RCC 7860 (cell line): ENCODE measurements around the gene TKFC.
A peak's percentile ranks its signal among the peaks of the same experiment; 100 is the strongest.

Source experiments
- DNase-seq: peaks from one replicate; pipeline ENCODE4 v3.0.0-alpha.2; 2015; ENCODE audit warnings: low spot score
- FAIRE-seq: peaks from 2 replicates; lab custom pipeline; 2012; peaks lifted over from hg19 to GRCh38; lab: Jason Lieb, UNC

TKFC gene, protein sequence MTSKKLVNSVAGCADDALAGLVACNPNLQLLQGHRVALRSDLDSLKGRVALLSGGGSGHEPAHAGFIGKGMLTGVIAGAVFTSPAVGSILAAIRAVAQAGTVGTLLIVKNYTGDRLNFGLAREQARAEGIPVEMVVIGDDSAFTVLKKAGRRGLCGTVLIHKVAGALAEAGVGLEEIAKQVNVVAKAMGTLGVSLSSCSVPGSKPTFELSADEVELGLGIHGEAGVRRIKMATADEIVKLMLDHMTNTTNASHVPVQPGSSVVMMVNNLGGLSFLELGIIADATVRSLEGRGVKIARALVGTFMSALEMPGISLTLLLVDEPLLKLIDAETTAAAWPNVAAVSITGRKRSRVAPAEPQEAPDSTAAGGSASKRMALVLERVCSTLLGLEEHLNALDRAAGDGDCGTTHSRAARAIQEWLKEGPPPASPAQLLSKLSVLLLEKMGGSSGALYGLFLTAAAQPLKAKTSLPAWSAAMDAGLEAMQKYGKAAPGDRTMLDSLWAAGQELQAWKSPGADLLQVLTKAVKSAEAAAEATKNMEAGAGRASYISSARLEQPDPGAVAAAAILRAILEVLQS

GRCh38 chr11:61332797-61333549 is at the start of gene TKFC, which contains the start of gene DDB1:
TKFC (plus strand) TSS chr11:61333228; CDS start chr11:61334729, 1,501 bp downstream.
DDB1 (minus strand) TSS chr11:61333105; CDS start chr11:61332968, 137 bp downstream.
- peak; percentile 71 for DNase-seq
- no peak for FAIRE-seq

- FAIRE-seq (no peak), DNase-seq (no peak)
Measured at GRCh38 chr11:61283613-61284012, 49.4 kb upstream of the TKFC start.

GRCh38 chr11:61287338-61287977 is 45.6 kb upstream of the TKFC start:
- FAIRE-seq = no peak
- DNase-seq = no peak

DNA sequence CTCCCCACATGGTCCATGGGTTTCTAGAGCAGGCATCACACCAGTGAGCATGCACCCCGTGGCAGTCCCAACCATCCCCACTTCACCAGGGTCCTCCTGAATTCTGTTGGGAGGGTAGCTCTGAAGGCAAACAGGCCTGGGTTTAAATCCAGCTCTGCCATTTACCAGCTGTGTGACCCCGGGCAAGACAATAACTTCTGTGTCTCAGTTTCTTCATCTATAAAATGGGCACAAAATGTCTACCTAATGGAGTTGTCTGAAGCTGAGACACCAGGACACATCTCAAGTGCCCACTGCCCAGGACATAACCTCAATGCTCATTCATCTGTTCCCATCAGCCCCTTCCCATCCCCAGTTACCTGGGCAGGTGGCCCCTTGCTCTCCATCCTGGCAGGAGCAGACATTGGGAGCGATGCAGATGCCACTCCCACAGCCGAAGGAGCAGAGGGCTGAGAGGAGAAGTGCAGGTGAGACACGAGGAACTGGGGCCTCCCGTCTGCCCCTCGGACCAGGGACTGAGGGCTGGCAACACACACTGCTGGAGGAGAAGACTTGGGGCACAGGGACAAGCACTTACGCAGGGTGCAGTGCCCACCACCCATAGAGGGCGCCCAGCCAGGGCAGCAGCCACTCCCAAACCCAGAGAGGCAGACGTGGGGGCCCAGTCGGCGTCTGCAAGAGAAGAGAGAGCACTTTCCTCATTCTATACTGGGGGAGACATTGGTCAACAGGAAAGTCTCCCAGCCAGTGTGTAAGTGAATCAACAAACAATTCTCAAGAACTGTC is 41.9 kb upstream of the TKFC start:
- FAIRE-seq (no peak), DNase-seq (no peak)

- DNase-seq (no peak), FAIRE-seq (no peak)
Measured at GRCh38 chr11:61292356-61292755, 40.7 kb upstream of the TKFC start.

DNA sequence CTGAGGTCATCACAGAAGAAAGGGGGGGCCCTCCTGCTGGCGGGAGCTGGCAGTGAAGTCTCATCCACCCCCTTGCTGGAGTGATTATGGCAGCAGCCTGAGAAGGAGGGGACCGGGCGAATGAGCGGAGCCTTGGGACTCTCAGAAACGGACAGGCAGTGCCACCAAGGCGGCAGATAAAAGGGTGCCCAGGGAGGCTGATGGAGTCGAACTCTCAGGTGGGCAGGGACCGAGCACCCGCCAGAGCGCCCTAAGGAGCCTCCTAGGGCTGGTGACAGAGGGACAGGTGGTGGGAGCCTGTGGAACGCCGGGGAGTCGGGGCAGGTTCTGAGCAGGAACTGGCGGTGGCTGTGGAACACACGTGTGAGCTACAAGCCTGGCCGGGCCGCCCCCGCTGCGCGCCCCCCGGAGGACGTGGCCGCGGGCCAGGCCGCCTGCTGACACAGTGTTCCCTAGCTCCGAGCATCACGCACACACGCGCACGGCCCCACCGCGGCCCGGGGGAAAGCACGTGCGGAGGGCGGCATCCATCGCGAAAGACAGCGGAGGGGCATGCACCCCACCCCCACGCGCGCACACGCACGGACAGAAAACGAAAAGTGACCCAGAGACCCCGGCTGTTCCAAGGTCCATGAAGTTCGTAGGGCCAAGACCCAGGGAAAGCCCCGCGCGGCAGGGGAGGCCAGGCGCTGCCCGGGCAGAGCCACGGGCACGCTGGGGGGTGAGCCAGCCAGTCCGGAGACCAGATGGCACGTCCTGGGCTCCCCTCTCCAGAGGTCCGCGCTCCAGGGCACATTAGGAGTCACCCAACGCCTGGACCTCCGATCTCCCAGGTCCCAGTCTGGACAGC is 38.9 kb upstream of the TKFC start:
- FAIRE-seq (no peak), DNase-seq (no peak)

GRCh38 chr11:61294717-61295595 is 38.1 kb upstream of the TKFC start, which contains the start of gene VWCE:
VWCE (minus strand) TSS chr11:61295316; CDS start chr11:61295037, 279 bp downstream.
- DNase-seq (peak; percentile 5), FAIRE-seq (no peak)

GRCh38 chr11:61295596-61295926 is 37.5 kb upstream of the TKFC start:
- FAIRE-seq (no peak), DNase-seq (no peak)

DNA sequence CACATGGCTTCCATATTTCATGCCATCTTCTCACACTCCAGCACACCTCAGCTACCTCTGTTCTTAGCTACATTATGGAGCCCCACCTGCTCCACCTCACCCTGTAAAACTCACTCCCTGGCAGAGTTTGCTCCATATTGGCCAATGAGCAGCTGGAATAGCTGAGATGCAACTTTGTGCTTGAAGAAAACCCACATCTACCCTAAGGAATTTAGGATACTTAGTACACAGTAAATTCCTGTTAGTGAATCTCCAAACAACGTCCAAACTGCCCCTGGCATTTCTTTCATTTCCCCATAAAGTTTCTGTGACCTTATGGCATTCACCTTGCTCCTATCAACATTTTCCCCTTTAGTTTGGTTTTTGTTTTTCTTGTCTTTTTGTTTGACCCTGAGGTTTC is 35.7 kb upstream of the TKFC start:
- FAIRE-seq (no peak), DNase-seq (no peak)

GRCh38 chr11:61297746-61298145 is 35.3 kb upstream of the TKFC start:
- FAIRE-seq (peak; percentile 43), DNase-seq (peak; percentile 71)

DNA sequence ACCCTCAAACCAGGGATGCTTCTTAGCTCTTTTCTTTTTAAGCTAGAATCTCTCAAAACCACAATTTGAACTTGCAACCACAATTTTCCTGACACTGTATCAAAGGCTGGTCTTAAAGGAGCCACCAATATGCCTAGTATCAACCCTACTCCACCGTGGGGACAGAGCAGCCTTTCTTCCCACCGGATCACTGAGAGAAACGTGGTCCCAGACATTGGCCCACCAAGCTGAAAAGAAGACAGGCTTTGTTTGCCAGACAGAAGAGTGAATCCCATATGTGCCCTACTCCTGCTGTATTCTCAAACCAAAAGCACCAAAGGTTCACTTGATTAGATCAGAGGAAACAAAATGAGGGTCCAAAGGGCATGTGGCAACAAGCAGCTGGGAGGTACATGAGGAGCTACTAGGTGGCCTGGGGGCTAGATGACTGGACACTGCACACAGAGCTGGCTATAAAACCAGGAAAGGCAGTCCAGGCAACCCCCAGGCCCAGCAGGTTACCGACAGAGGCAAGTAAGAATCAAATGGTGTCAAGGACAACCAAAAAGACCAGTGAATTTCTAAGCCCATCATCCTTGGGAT is 34.3 kb upstream of the TKFC start:
- FAIRE-seq (no peak), DNase-seq (no peak)

DNA sequence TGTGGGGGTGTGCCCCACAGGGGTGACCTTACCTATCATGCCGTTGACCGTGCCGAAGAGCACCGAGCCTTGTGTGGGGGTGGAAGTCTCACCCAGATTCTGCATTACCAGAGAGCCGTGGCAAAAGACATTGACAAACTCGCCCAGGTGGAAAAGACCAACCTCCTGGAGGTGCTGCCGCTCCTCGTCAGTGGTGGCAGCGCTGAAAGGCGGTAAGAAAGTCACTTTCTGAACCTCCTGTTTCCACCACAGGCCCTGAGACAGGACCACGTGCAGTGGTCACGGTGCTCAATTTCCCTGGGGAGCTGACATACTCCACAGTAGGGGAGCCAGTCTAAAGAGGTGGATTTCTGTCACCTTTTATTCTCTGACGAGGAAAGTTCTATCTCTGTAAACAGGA is 30.5 kb upstream of the TKFC start:
- DNase-seq = no peak
- no peak for FAIRE-seq

DNA sequence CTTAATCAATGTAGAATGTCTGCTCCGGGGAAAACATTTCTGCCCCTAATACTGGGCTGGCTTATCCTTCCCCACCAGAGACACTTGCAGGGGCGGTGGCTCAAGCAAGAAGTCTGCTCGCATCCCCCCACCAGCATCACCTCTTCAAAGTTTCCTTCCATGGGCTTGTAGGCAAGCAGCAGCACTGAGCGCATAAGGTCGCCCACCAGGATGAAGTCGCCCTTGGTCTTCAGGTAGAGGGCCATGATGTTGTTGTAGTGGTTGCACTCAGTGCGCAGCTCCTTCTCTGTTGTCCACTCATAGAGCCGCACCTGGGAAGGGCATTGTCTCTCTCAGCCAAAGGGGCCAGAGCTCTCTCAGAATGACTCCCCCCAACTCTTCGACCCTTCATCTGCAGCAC is 29.3 kb upstream of the TKFC start:
- FAIRE-seq = no peak

GRCh38 chr11:61305417-61305816 is 27.6 kb upstream of the TKFC start:
- FAIRE-seq = no peak
- no peak for DNase-seq

More for the DNA sequence above, 29.3 kb upstream of the TKFC start:
- DNase-seq = no peak

GRCh38 chr11:61306221-61306620 is 26.8 kb upstream of the TKFC start:
- no peak for FAIRE-seq
- DNase-seq = no peak

DNA sequence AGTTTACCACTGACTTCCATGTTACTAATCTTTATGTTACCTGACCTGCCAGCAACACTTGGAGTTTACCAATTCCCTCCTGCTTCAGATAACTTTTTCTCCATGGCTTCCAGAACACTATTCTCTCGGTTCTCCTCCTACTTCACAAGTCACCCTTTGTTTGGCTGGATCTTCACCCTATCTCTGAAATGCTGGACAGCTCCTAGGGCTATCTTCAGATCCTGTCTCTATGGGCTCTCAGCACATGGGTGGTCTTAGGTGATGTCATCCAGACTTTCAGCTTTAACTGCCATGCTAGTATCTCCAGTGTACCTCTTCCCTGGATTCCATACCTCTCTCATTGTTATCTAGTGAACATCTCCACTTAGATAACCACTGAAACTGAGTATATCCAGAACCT is 25.7 kb upstream of the TKFC start:
- DNase-seq = no peak
- FAIRE-seq = no peak

GRCh38 chr11:61309141-61309540 is 23.9 kb upstream of the TKFC start:
- DNase-seq (no peak), FAIRE-seq (no peak)

DNA sequence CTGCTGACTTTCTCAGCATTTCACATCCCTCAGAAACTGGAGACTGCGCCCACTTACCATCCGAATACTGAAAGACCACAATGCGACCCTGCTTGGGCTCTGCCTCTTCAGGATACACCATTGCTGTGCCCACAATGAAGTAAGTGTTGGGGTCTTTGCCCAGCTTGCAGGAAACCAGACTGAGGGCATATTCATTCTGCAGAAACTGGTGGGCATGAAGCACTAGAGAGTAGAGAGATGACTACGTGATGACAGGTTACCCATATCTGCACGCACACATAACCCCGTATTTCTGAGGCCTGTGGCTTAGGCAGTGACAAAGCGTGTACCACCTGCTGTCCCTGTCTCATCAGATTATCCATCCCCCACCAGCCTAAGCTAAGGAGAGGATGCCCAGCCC is 23.3 kb upstream of the TKFC start:
- FAIRE-seq = no peak
- DNase-seq = no peak
